ENCODE results near the gene PTPN13. TPM values are rescaled to one million over a fixed set of nuclear protein-coding genes. Genes with fewer than 3 reads are reported as not detected.
A peak's percentile ranks its signal among the peaks of the same experiment; 100 is the strongest.

PTPN13 gene
- total RNA-seq, 1 donor from 2014 or later, result 41.3 TPM

GRCh38 chr4:86608757-86609375 lies 14.8 kb downstream of the PTPN13 start:
- peaks cover 2% of the 10 kb centered on the region for H3K36me3 ChIP-seq (ENCODE audit: control insufficient read depth, insufficient read depth, low read length)
- H3K27me3 ChIP-seq (ENCODE audit: control insufficient read depth, insufficient read depth, low read length), result no peaks in the 10 kb centered on the region
- TF ChIP-seq CTCF (IDR thresholded peaks at IDR 0.05; ENCODE audit: insufficient read depth, low read length, severe bottlenecking), result no peak
- no peak overlapping the region for H3K4me3 ChIP-seq (ENCODE audit: low read depth, low read length)
- FAIRE-seq, result no peak
- no peak for DNase-seq (ENCODE audit: low read depth)

DNA sequence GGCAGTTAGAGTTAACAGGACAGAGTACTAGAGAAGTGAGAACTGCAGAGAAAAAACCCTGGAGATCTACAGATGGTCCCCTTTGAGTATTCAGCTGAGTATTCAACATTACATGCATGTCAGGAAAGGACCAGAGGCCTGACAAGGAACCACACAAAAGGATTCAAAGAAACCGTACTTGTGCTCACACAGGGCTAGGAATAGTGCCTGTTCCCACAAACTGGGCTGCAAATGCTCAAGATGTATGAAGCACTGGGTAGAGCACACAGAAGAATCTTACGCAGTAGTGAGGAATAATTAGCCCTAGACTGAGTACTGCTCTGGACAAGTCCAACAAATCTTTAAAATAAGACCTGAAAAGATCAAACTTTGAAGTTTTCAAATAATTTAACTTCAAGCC lies 17.6 kb downstream of the PTPN13 start:
- DNase-seq (ENCODE audit: low read depth) (no peak), FAIRE-seq (no peak)
- H3K4me3 ChIP-seq (ENCODE audit: low read depth, low read length), result no peak overlapping the region
- H3K36me3 ChIP-seq (ENCODE audit: control insufficient read depth, insufficient read depth, low read length), result peaks cover 2% of the 10 kb centered on the region
- no peak for TF ChIP-seq CTCF (IDR thresholded peaks at IDR 0.05; ENCODE audit: insufficient read depth, low read length, severe bottlenecking)
- no peaks in the 10 kb centered on the region for H3K27me3 ChIP-seq (ENCODE audit: control insufficient read depth, insufficient read depth, low read length)

DNA sequence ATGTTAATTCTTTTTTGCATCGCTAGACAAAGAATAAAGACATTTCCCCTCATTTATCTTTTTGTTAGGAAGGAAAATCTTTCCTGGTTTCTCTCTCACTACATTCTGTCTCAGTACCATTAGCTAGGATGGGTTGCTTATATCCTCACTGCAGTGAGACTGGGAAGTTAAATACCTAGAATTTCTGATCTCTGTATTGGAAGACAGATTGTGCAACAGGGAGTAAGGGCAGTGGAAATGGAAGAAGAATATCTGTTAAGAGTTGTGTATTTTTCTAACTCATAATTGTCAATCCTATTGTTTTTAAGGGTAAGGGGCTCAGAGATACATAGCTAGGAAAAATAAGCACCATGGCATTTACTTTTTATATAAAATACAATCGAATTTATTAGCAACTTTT lies 19.6 kb downstream of the PTPN13 start:
- no peak for TF ChIP-seq CTCF (IDR thresholded peaks at IDR 0.05; ENCODE audit: insufficient read depth, low read length, severe bottlenecking)
- H3K4me3 ChIP-seq (ENCODE audit: low read depth, low read length), result no peak overlapping the region
- FAIRE-seq (no peak), DNase-seq (ENCODE audit: low read depth) (no peak)
- H3K36me3 ChIP-seq (ENCODE audit: control insufficient read depth, insufficient read depth, low read length), result no peaks in the 10 kb centered on the region
- H3K27me3 ChIP-seq (ENCODE audit: control insufficient read depth, insufficient read depth, low read length), result no peaks in the 10 kb centered on the region

- Histone ChIP-seq H3K4me3 (ENCODE audit: low read depth, low read length) (no peak overlapping the region), H3K36me3 (ENCODE audit: control insufficient read depth, insufficient read depth, low read length) (no peaks in the 10 kb centered on the region), H3K27me3 (ENCODE audit: control insufficient read depth, insufficient read depth, low read length) (no peaks in the 10 kb centered on the region)
- FAIRE-seq, result no peak
- TF ChIP-seq CTCF (IDR thresholded peaks at IDR 0.05; ENCODE audit: insufficient read depth, low read length, severe bottlenecking), result no peak
- DNase-seq (ENCODE audit: low read depth), result no peak
Observed at GRCh38 chr4:86614865-86615264, 20.8 kb downstream of the PTPN13 start.

DNA sequence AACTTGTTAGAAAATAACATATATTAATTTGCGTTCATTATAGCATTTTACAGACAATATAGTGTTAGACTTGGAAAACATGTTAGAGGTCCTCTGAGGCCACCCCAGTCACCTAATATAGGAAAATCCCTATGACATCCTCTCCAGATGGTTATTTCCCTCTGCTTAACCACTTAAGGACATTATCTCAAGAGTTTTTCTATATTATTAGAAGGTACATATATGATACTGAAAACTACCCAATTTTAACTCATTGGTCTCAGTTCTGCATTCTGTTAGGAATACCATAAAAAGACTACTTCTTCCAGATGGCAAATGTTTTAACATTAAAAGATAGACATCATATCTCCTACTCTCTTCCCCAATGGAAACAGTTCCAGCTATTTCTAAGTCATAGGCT lies 21.4 kb downstream of the PTPN13 start:
- DNase-seq (ENCODE audit: low read depth) (no peak), FAIRE-seq (no peak)
- no peaks in the 10 kb centered on the region for H3K27me3 ChIP-seq (ENCODE audit: control insufficient read depth, insufficient read depth, low read length)
- no peak overlapping the region for H3K4me3 ChIP-seq (ENCODE audit: low read depth, low read length)
- H3K36me3 ChIP-seq (ENCODE audit: control insufficient read depth, insufficient read depth, low read length), result no peaks in the 10 kb centered on the region
- no peak for TF ChIP-seq CTCF (IDR thresholded peaks at IDR 0.05; ENCODE audit: insufficient read depth, low read length, severe bottlenecking)

DNA sequence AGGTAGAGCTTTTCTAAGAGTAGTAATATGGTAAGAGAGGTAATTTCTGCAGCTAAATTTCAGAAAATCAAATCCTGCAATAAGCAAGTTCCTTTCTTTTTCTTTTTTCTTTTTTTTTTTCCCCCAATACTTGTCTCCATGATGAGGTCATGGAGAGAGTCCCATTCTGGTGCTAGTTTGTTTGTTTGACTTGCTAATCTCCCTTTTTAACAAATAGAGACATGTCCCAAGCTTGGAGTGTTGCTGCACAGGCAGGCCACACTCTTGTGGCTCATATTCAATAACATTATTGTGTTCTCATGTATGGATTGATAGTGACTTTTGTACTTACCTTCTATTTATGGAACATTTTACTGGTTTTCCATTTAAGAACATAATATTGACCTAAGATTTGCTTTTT lies 25.5 kb downstream of the PTPN13 start:
- DNase-seq (ENCODE audit: low read depth) (peak; percentile 71), FAIRE-seq (no peak)
- TF ChIP-seq CTCF (IDR thresholded peaks at IDR 0.05; ENCODE audit: insufficient read depth, low read length, severe bottlenecking), result no peak
- no peaks in the 10 kb centered on the region for H3K27me3 ChIP-seq (ENCODE audit: control insufficient read depth, insufficient read depth, low read length)
- H3K36me3 ChIP-seq (ENCODE audit: control insufficient read depth, insufficient read depth, low read length), result no peaks in the 10 kb centered on the region
- no peak overlapping the region for H3K4me3 ChIP-seq (ENCODE audit: low read depth, low read length)

Measured in bronchial epithelial cell (primary cell).